22Rv1 (cell line): ENCODE results near the gene DUS4L.
A peak's percentile ranks its signal among the peaks of the same experiment; 100 is the strongest.

Source experiments
- H3K27ac ChIP-seq: fragments of 450-650 bp; 2 replicates; pipeline ENCODE4 v1.5.1; 2017
- CTCF ChIP-seq: fragments of 450-650 bp; IDR thresholded peaks from 2 replicates; pipeline ENCODE4 v1.5.1; 2017; ENCODE audit warnings: mild to moderate bottlenecking
- ZFX ChIP-seq: fragments of 450-650 bp; IDR thresholded peaks from 2 replicates; pipeline ENCODE4 v1.6.1; 2017; ENCODE audit warnings: antibody characterized with exemption, borderline replicate concordance

Gene DUS4L

GRCh38 chr7:107563081-107563774 is 543 bp upstream of the DUS4L start:
- TF ChIP-seq ZFX (no peak), CTCF (no peak)
- H3K27ac ChIP-seq, result peak overlapping the region; percentile 87

DNA sequence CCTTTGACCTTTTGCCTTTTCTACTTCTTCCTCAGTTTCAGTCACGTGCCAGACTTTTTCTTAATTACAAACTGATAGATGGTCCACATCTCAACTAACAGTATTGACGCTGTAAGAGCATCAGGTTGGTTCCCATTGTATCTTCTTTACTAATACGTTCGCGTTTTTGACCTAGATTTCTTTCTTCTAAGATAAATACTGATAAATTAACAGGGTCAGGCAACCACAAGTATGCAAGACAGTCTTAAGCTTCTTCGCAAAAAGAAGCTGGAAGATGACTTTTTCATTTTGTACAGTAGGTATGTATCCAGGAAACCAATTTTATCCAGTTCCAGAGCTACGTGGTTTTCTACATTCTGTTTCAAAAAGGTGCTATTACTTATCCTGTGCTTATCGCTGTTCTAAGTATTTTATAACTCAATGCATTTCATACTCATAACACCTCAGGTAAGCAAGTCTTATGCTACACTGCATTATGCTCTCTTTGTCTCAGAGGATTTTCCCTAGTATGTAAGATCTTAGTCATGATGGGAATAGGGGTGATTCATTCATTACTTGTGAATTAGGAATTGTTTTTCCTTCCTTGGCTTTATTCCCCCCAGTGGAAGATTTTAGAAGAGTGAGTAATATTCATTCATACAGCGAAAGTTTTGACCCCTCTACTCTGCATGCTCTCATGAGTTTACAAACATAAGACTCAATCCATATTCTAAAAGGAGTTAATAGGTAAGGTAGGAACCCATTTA is 955 bp downstream of the DUS4L start:
- H3K27ac ChIP-seq, result peak overlapping the region; percentile 87
- TF ChIP-seq ZFX, result no peak
- TF ChIP-seq CTCF, result no peak

DNA sequence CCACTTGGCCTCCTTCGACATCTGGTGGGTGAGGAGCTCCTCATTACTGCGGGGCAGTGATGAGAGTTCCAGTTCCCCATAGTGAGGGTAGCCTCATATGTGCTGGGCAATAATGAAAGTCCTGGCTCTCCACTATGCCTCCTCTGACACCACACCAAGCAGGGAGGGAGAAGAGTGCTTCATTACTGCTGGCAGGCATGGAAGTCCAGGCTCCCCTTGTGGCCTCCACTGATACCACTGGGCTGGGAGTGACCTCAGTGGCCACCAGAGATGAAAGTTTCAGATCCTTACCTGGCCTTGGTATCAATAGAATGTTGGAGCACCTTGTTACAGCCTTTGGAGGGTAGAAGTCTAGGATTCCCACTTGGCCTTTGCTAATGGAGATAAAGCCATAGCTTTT is 6.5 kb downstream of the DUS4L start:
- H3K27ac ChIP-seq, result no peak overlapping the region
- TF ChIP-seq ZFX (no peak), CTCF (no peak)

GRCh38 chr7:107573537-107573936 is 9.8 kb downstream of the DUS4L start:
- TF ChIP-seq CTCF (no peak), ZFX (no peak)
- H3K27ac ChIP-seq, result no peak overlapping the region

- TF ChIP-seq ZFX (no peak), CTCF (no peak)
- H3K27ac ChIP-seq, result peak overlapping the region; percentile 66
Observed at GRCh38 chr7:107579554-107579884, 15.7 kb downstream of the DUS4L start.

- TF ChIP-seq CTCF, result peak; percentile 61
- no peak for TF ChIP-seq ZFX
- H3K27ac ChIP-seq, result peak within 1 kb of the TSS; percentile 66
Observed at GRCh38 chr7:107579885-107580715, 16.3 kb downstream of the DUS4L start, which contains the start of gene BCAP29. TSS of gene BCAP29 (plus strand) at chr7:107580246. CDS start at chr7:107580773, 527 bp downstream.
